PC-3 (cell line): ENCODE data around the gene QRSL1.

Experiments
- EZH2 ChIP-seq: fragments of 300-600 bp; sonication (generic); IDR thresholded peaks from one replicate; pipeline ENCODE4 v1.6.1; 2017; ENCODE audit warnings: antibody characterized with exemption, mild to moderate bottlenecking, low read length; ENCODE audit not compliant: unreplicated experiment
- TF ChIP-seq, protein P1 (sequence below): fragments of 300-600 bp; sonication (generic); conservative IDR thresholded peaks from 2 replicates; pipeline ENCODE4 v1.5.1; 2017; ENCODE audit warnings: antibody characterized with exemption, low read depth, mild to moderate bottlenecking, low read length

DNA sequence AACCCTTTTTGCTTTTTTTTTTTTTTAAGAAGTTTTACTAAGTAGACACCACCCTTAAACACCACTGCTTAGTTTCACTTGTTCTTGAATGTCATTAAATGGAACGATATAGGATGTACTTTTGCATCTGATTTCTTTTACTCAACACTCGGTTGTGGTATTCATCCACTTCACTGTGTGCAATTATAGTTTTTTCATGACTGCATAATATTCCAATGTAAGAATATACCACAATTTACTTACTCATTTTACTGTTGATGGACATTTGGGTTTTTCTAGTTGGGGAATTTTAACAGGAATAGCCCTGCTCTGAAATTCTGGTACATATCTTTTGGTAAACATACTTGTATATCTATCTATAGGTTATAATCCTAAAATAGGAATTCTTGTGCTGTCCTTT lies 29.9 kb upstream of the QRSL1 start:
- TF ChIP-seq, protein P1, sequence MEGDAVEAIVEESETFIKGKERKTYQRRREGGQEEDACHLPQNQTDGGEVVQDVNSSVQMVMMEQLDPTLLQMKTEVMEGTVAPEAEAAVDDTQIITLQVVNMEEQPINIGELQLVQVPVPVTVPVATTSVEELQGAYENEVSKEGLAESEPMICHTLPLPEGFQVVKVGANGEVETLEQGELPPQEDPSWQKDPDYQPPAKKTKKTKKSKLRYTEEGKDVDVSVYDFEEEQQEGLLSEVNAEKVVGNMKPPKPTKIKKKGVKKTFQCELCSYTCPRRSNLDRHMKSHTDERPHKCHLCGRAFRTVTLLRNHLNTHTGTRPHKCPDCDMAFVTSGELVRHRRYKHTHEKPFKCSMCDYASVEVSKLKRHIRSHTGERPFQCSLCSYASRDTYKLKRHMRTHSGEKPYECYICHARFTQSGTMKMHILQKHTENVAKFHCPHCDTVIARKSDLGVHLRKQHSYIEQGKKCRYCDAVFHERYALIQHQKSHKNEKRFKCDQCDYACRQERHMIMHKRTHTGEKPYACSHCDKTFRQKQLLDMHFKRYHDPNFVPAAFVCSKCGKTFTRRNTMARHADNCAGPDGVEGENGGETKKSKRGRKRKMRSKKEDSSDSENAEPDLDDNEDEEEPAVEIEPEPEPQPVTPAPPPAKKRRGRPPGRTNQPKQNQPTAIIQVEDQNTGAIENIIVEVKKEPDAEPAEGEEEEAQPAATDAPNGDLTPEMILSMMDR, result no peak
- no peak for TF ChIP-seq EZH2
